ENCODE measurements around the gene HP.

The HP gene

DNA sequence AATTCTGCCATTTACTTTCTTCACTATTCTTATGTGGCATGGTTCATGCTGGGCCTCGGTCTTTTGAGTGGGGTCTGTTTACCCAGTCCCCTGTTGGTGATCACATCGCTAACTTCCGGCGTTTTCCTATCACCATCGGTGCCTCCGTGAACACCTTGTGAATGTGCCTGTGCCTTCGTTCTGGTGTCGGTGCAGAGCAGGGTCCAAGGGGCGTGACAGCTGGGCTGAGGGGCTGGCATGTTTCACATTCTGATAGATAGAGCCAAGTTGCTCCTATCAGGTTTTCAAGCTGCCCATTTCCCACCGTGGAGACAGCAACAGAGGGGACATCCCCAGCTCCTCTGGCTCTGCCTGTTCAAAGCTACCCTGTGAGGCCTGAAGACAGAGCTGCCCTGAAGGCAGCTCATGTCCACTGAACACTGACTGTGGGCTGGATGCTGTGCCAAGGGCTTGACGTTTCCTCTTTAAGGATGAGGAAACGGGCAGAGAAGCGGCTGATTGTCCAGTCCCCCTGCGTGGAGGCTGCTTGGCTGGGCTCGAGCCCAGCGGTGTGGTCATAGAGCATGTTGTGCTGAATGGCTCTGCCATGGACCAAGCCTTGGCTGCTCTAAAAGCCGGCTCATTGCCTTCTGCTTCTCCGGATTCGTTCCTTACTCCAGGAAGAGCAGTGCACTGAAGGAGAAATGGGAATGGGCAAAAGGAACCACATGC lies 28.7 kb upstream of the HP start:
- H3K4me3 Mint-ChIP-seq = no peak overlapping the region
- no peaks in the 10 kb centered on the region for H3K4me1 Mint-ChIP-seq (ENCODE audit: low read depth)
- H3K36me3 Mint-ChIP-seq (ENCODE audit: low read depth) = peaks cover 77% of the 10 kb centered on the region
- no peaks in the 10 kb centered on the region for H3K9me3 Mint-ChIP-seq
- H3K27ac Mint-ChIP-seq = peak overlapping the region; percentile 39
- DNase-seq = no peak
- H3K27me3 Mint-ChIP-seq = no peaks in the 10 kb centered on the region

DNA sequence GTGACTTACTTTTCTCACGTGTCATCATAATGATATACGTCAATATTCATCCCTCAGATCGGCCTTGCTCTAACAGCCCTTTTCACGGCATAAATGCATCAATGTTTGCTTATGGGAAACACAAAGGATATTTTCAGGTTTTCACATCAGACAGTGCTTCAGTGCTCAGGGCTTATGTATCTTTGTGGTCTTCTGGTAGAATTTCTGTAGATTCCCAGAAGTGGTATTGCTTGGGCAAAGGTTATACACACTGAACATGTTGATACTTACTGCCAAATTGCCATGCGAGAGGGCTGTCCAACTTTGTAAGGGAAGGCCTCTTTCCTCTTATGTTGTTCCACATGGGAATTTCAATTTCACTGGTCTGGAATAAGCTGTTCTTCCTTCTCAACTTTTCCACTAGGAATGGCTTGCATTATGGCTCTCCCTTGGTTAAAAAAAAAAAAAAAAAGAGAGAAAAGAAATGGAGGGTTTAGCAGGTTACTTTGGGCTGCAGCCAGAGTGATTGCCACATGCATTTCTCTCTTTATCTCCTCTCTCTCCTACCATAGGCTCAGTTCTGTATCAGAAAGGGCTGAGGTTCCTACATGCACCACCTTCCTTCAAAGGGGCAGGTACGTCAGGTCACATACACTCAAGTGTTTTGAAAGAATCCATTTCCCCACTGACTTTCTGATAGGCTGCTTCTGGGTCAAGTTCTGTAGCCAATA lies 26.5 kb upstream of the HP start:
- no peak for DNase-seq

DNA sequence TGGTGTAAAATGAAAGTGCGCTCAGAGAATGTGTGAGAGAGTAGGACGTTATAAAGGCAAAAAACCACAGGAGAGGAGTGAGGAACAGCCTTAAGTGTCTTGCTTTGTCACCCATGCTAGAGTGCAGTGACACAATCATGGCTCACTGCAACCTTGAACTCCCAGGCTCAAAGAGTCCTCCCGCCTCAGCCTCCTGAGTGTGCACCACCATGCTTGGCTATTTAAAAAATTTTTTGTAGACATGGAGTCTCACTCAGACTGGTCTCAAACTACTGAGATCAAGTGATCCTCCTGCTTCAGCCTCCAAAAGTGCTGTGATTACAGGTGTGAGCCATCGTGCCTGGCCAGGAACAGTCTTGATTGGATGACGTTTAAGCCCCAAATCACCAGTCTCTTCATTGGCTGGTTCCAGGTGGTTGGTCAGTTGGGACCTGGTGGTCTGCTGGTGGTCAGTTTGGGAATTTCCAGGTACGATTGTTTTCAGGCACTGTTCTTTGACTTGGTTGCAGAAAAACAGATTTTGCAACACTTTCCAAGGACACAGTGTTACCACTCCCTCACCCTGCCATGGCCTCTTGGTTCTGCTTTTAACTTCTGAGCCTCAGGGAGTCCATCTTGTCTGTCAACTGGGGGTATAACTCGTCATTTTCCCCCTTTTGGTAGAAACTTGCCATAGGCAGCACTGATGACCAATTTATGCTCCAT lies 24.6 kb upstream of the HP start:
- Mint-ChIP-seq H3K4me3 (no peak overlapping the region), H3K4me1 (ENCODE audit: low read depth) (no peaks in the 10 kb centered on the region), H3K9me3 (no peaks in the 10 kb centered on the region), H3K27ac (no peak overlapping the region), H3K36me3 (ENCODE audit: low read depth) (peaks cover 46% of the 10 kb centered on the region), H3K27me3 (no peaks in the 10 kb centered on the region)
- DNase-seq = no peak

More for the DNA sequence above, 26.5 kb upstream of the HP start:
- no peaks in the 10 kb centered on the region for H3K9me3 Mint-ChIP-seq
- H3K27me3 Mint-ChIP-seq = no peaks in the 10 kb centered on the region
- H3K4me1 Mint-ChIP-seq (ENCODE audit: low read depth) = no peaks in the 10 kb centered on the region
- H3K4me3 Mint-ChIP-seq = no peak overlapping the region
- no peak overlapping the region for H3K27ac Mint-ChIP-seq
- H3K36me3 Mint-ChIP-seq (ENCODE audit: low read depth) = peaks cover 58% of the 10 kb centered on the region

DNA sequence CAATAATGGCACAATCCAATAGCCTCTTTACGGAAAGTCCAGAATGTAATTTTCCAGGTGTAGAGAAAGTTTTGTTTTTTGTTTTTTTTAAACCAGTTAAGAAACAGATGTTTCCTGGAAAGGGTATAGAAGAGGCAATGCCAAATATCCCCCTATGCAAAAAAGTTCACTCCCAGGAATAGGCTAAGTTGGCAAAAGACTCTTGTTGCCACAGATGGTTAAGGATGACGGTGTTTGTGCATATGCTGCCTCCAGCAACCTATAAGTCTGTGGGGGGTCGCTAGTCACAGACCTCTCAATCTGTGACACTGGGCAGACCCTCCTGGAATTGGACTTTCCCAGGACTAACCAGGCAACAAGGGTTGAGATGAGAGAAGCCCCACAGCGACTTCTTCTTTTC lies 20.9 kb upstream of the HP start:
- DNase-seq = no peak
- Mint-ChIP-seq H3K36me3 (ENCODE audit: low read depth) (peaks cover 13% of the 10 kb centered on the region), H3K9me3 (no peaks in the 10 kb centered on the region), H3K4me3 (no peak overlapping the region), H3K27ac (no peak overlapping the region), H3K27me3 (no peaks in the 10 kb centered on the region), H3K4me1 (ENCODE audit: low read depth) (no peaks in the 10 kb centered on the region)

DNA sequence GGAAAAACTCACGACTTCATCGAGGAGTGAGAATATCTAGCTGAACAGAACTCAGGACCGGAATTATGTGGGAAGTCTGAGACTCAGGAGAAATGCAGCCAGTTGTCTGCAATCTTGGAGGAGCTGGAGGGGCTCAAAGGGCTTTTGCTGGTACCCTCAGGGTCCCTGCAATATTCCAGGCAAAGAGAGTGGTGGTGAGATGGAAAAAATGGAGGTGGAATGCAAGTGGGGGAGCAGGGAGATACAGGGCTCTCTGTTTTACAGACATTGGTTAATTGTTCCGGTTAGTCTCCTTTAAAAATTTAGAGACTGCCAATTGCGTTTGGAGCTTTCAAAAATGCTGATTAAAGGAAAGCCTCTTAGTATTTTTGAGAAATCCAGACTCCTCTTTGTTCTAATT lies 18.2 kb upstream of the HP start:
- Mint-ChIP-seq H3K27ac (no peak overlapping the region), H3K27me3 (no peaks in the 10 kb centered on the region)

DNA sequence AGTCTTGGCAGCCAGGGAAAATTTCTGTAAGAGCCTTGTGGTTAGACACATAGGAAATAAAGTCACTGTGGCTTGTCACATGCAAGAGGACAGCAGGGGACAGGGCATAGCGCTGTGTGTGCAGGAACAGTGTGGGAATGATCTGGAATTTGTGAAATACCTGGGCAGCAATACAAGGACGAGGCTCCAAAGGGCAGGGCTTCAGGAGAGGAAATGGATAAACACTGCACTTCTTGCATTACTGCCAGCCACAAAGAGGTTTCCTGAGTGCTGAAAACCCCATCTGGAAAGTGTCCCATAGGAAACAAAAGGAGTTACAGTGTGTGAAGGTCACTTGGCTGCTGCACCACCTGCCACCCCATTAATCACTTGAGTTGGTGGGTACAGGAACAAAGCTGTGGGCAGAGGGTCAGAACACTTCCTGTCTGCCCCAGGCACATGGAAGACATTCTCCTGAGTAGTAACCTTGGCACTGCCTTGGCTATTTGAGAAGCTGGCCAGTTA lies 12.1 kb upstream of the HP start:
- H3K4me1 Mint-ChIP-seq (ENCODE audit: low read depth) = no peaks in the 10 kb centered on the region
- peaks cover 29% of the 10 kb centered on the region for H3K36me3 Mint-ChIP-seq (ENCODE audit: low read depth)
- no peak for DNase-seq
- peaks cover 3% of the 10 kb centered on the region for H3K9me3 Mint-ChIP-seq
- no peak overlapping the region for H3K27ac Mint-ChIP-seq
- no peak overlapping the region for H3K4me3 Mint-ChIP-seq
- no peaks in the 10 kb centered on the region for H3K27me3 Mint-ChIP-seq

More for the DNA sequence above, 18.2 kb upstream of the HP start:
- H3K4me1 Mint-ChIP-seq (ENCODE audit: low read depth) = no peaks in the 10 kb centered on the region
- H3K9me3 Mint-ChIP-seq = no peaks in the 10 kb centered on the region
- no peak for DNase-seq
- H3K36me3 Mint-ChIP-seq (ENCODE audit: low read depth) = peaks cover 9% of the 10 kb centered on the region
- H3K4me3 Mint-ChIP-seq = no peak overlapping the region

DNA sequence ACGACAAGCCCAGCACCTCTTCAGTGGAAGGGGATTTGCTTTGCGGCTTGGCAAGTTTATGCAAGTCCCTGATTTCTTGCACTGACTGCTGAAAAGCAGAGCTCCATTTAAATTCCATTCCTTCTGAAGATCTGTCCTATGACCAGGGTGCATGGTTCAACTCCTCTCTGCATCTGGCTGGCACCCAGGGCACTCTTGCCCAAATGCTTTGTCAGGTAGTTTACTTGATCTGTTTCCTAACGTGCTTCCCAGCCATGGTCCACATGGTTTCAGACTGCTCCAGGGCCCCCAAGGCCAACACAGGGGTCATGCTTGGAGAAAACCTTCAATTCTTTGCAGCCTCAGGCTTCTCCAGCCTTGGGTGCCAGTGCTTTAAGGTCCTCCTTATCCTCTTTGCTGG lies 11.2 kb upstream of the HP start:
- H3K27ac Mint-ChIP-seq = no peak overlapping the region
- no peaks in the 10 kb centered on the region for H3K27me3 Mint-ChIP-seq
- H3K36me3 Mint-ChIP-seq (ENCODE audit: low read depth) = peaks cover 29% of the 10 kb centered on the region
- H3K4me3 Mint-ChIP-seq = no peak overlapping the region
- H3K9me3 Mint-ChIP-seq = peaks cover 3% of the 10 kb centered on the region
- no peak for DNase-seq
- no peaks in the 10 kb centered on the region for H3K4me1 Mint-ChIP-seq (ENCODE audit: low read depth)

DNA sequence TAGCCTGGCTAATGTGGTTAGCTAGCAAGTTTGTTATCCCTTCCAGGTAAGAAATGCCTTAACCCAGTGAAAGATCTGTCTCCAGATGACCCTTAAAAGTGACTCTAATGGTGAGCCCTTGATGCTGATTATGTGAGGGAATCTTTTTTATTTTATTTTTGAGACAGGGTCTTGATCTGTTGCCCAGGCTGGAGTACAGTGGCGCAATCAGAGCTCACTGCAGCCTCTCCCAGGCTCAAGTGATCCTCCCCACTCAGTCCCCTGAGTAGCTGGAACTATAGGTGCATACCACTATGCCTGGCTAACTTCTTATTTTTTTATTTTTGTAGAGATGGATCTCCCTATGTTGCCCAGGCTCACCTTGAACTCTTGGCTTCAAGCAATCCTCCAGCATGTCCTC lies 10.8 kb upstream of the HP start:
- no peak overlapping the region for H3K27ac Mint-ChIP-seq

DNA sequence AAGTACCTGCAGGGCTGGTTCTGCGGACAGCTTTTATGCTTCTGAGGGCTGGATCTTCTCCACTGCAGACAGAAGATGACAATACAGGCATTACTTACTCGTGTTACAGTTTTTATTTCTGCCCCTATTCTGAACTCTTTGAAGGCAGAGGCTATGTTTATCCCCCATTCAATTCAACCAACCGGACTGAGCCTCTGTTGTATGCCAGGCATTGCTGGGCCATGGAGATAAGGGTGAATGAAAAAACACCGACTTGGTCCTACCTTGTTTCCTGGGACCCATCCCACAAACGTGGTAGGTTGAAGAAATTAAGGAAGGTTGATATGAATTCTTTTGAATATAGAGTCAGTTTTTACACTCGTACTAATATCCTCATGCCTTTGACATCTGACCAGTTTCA lies 10.0 kb upstream of the HP start:
- H3K36me3 Mint-ChIP-seq (ENCODE audit: low read depth) = peaks cover 35% of the 10 kb centered on the region
- peaks cover 8% of the 10 kb centered on the region for H3K9me3 Mint-ChIP-seq
- no peaks in the 10 kb centered on the region for H3K27me3 Mint-ChIP-seq
- no peak overlapping the region for H3K4me3 Mint-ChIP-seq
- DNase-seq = no peak
- no peaks in the 10 kb centered on the region for H3K4me1 Mint-ChIP-seq (ENCODE audit: low read depth)
- H3K27ac Mint-ChIP-seq = no peak overlapping the region

More for the DNA sequence above, 10.8 kb upstream of the HP start:
- Mint-ChIP-seq H3K4me3 (no peak overlapping the region), H3K9me3 (peaks cover 3% of the 10 kb centered on the region), H3K36me3 (ENCODE audit: low read depth) (peaks cover 29% of the 10 kb centered on the region), H3K27me3 (no peaks in the 10 kb centered on the region), H3K4me1 (ENCODE audit: low read depth) (no peaks in the 10 kb centered on the region)
- no peak for DNase-seq

DNA sequence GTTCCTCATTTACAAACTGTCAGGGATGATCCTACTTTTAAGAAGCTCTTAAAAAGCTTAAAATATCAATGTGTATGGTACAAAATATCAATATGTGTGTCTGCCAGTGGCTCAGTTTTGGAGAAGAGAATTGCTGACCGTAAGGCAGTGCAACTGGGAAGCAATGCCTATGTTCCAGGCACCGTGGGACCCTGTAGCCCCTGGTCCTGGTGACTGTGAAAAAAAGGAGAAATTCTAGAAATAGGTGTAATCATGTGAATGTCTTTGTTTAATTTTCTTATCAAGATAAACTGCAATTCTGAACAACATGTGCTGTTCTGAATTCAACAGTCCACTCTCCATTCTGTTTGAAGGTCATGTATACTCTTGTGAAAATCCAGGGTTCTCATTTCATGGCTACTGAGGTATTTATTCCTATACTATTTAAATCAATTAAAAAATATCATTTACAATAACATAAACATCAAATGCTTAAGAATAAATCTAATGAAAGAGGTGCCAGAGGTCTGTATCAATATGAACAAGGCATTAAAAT lies 9.4 kb upstream of the HP start:
- peaks cover 12% of the 10 kb centered on the region for H3K9me3 Mint-ChIP-seq
- H3K27me3 Mint-ChIP-seq = no peaks in the 10 kb centered on the region
- no peaks in the 10 kb centered on the region for H3K4me1 Mint-ChIP-seq (ENCODE audit: low read depth)
- no peak overlapping the region for H3K4me3 Mint-ChIP-seq
- DNase-seq = no peak
- H3K36me3 Mint-ChIP-seq (ENCODE audit: low read depth) = peaks cover 36% of the 10 kb centered on the region
- no peak overlapping the region for H3K27ac Mint-ChIP-seq

DNA sequence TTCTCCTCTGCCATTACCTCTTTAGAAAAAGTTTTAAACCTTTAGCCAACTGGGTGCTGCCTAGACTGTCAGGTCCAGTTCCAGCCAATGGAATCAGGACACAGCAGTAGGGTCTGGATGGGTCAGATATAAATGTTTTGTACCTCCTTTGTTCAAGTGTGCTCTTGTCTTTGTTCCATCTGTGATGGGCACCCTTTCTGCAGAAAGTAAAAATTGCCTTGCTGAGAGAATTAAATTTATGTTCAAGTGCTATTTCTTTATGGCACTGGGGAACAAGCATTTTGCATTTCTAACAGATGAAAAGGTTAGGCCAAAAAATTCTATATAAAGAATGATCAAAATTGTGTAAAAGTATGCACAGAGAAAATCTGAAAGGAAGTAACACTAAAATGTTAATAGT lies 5.2 kb upstream of the HP start:
- Mint-ChIP-seq H3K27me3 (no peaks in the 10 kb centered on the region), H3K4me1 (ENCODE audit: low read depth) (no peaks in the 10 kb centered on the region), H3K4me3 (no peak overlapping the region), H3K36me3 (ENCODE audit: low read depth) (peaks cover 8% of the 10 kb centered on the region), H3K9me3 (peaks cover 11% of the 10 kb centered on the region), H3K27ac (no peak overlapping the region)
- no peak for DNase-seq

DNA sequence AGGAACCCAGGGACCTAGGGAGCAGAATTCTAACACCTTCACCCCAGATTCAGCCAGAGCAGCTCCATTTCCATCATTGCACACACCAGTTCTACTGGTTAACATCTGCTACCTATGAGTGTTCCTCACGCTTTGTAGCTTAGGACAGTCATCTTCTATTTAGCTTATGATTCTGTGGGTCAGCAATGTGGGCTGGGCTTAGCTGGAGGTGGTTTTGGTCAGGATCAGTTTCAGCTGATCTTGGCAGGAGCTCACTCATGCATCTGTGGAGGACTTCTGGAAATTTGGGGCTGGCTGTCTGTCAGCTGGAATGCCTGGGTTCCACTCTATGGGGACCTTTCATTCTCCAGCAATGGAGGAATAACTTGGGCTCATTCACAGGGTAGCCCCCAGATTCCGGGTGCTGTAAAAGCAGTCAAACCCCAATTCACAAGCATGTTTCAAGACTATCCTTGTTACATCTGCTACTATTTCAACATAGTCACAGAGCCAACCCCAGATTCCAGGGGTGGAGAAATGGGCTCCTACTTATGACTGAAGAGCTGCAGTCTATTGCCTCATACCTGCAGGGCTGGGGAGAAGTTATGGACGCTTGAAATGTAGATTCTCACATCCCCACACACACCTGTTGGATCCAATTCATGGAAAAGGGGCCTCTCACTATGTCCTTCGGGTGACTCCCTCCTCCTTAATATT lies 3.4 kb upstream of the HP start:
- H3K4me1 Mint-ChIP-seq (ENCODE audit: low read depth) = no peaks in the 10 kb centered on the region
- H3K4me3 Mint-ChIP-seq = no peak overlapping the region
- no peak overlapping the region for H3K27ac Mint-ChIP-seq
- H3K27me3 Mint-ChIP-seq = no peaks in the 10 kb centered on the region
- no peak for DNase-seq
- H3K9me3 Mint-ChIP-seq = peaks cover 11% of the 10 kb centered on the region
- peaks cover 7% of the 10 kb centered on the region for H3K36me3 Mint-ChIP-seq (ENCODE audit: low read depth)

DNA sequence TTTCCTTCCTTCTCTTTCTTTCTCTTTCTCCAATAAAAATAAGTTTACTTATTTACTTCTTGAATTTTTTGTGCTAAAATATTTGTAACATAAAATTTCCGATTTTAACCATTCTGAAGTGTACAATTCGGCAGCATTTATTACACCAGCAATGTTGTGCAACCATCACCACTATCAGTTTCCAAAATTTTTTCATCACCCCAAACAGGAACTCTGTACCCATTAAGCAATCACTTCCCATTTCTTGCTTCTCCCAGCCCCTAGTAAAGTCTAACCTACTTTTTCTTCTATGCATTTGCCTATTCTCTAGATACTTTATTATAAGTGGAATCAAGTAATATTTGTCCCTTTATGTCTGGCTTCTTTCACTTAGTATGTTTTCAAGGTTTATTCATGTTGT lies 2.5 kb upstream of the HP start:
- Mint-ChIP-seq H3K36me3 (ENCODE audit: low read depth) (peaks cover 7% of the 10 kb centered on the region), H3K27me3 (no peaks in the 10 kb centered on the region), H3K4me1 (ENCODE audit: low read depth) (no peaks in the 10 kb centered on the region), H3K27ac (no peak overlapping the region), H3K9me3 (peaks cover 11% of the 10 kb centered on the region), H3K4me3 (no peak overlapping the region)
- no peak for DNase-seq

DNA sequence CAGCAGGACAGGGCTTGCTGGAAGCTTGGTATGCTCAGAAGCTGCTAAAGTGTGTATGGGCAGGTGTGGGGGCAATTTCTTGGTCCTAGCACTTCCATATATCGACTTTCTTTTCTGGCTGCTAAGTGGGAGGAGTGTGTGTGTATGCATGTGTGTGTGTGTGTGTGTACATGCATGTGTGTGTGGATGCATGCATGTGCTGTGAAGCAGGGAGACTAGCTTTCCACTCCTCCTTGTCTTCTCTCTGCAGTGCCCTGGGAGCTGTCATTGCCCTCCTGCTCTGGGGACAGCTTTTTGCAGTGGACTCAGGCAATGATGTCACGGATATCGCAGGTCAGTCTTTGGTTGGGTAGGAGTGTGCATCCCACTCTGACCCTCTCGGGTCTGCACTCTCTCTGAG lies 1.6 kb downstream of the HP start:
- no peak for DNase-seq
- no peak overlapping the region for H3K4me3 Mint-ChIP-seq
- no peak overlapping the region for H3K27ac Mint-ChIP-seq
- no peaks in the 10 kb centered on the region for H3K27me3 Mint-ChIP-seq
- H3K36me3 Mint-ChIP-seq (ENCODE audit: low read depth) = no peaks in the 10 kb centered on the region
- H3K9me3 Mint-ChIP-seq = no peaks in the 10 kb centered on the region
- H3K4me1 Mint-ChIP-seq (ENCODE audit: low read depth) = no peaks in the 10 kb centered on the region
